Caki2 (cell line): ENCODE results near the gene SGSM2. TPM values are rescaled to one million over a fixed set of nuclear protein-coding genes. Genes with fewer than 3 reads are reported as not detected.
"Not testable (repeated sequence)": the region's sequence is repeated elsewhere in the genome, so short reads cannot be mapped to it uniquely, and the experiment has no call there.

Experiments used
- DNase-seq: peaks from one replicate; pipeline ENCODE4 v3.0.0-alpha.2; 2015; ENCODE audit warnings: low read depth
- in situ Hi-C: cut with HindIII; loops from 2 replicates; pipeline ENCODE4 v1.10.0; 2016; ENCODE audit warnings: low sequenced_read_pairs, low pct_unique_long_range_greater_than_20kb, mixed read lengths
- total RNA-seq: library from RNA; depleted of rRNA; stranded (reverse); fragments of >200 nt; shearing (Covaris generic); gene quantifications from 2 replicates; pipeline ENCODE4 v1.2.3, GENCODE V29; 2014; ENCODE audit warnings: low replicate concordance; rRNA removed

Gene SGSM2
- 16.9 and 26.1 TPM in 2 replicates for total RNA-seq

GRCh38 chr17:2336852-2337543 lies at the start of gene SGSM2:
Gene SGSM2, plus strand, starts transcription at chr17:2337501. Its CDS starts 188 bp downstream, at chr17:2337689.
- in situ Hi-C loops = no loop called here

GRCh38 chr17:2289878-2290478 lies 47.3 kb upstream of the SGSM2 start:
- in situ Hi-C loops = no loop called here
- no peak for DNase-seq

More at GRCh38 chr17:2336852-2337543, at the start of gene SGSM2:
- peak; percentile 25 for DNase-seq

GRCh38 chr17:2292100-2292499 lies 45.2 kb upstream of the SGSM2 start:
- in situ Hi-C loops = no loop called here

GRCh38 chr17:2295575-2295974 lies 41.7 kb upstream of the SGSM2 start:
- in situ Hi-C loops = no loop called here
- peak; percentile 41 for DNase-seq

More at GRCh38 chr17:2292100-2292499, 45.2 kb upstream of the SGSM2 start:
- no peak for DNase-seq

- in situ Hi-C loops = no loop called here
- DNase-seq = no peak
Observed at GRCh38 chr17:2297023-2297422, 40.3 kb upstream of the SGSM2 start.

- DNase-seq = no peak
- in situ Hi-C loops = no loop called here
Observed at GRCh38 chr17:2299136-2299535, 38.2 kb upstream of the SGSM2 start.

- in situ Hi-C loops = no loop called here
- no peak for DNase-seq
Observed at GRCh38 chr17:2299756-2300155, 37.5 kb upstream of the SGSM2 start.

GRCh38 chr17:2302778-2303203 lies 34.5 kb upstream of the SGSM2 start:
- DNase-seq = no peak
- in situ Hi-C loops = no loop called here

- in situ Hi-C loops = no loop called here
- peak; percentile 79 for DNase-seq
Observed at GRCh38 chr17:2303204-2304188, 33.8 kb upstream of the SGSM2 start, which contains the start of the genes SMG6 and SRR. Gene SMG6, minus strand, starts transcription at chr17:2303785. Its CDS starts 65 bp downstream, at chr17:2303720. Gene SRR, plus strand, starts transcription at chr17:2303950. Its CDS starts 11,611 bp downstream, at chr17:2315561.

GRCh38 chr17:2304931-2305330 lies 32.4 kb upstream of the SGSM2 start:
- in situ Hi-C loops = no loop called here

GRCh38 chr17:2309338-2310154 lies 27.8 kb upstream of the SGSM2 start:
- in situ Hi-C loops = no loop called here

More at GRCh38 chr17:2304931-2305330, 32.4 kb upstream of the SGSM2 start:
- no peak for DNase-seq

GRCh38 chr17:2312736-2313135 lies 24.6 kb upstream of the SGSM2 start:
- in situ Hi-C loops = no loop called here

More at GRCh38 chr17:2309338-2310154, 27.8 kb upstream of the SGSM2 start:
- no peak for DNase-seq

GRCh38 chr17:2316916-2317205 lies 20.4 kb upstream of the SGSM2 start:
- in situ Hi-C loops, DNase-seq: not testable (repeated sequence)

More at GRCh38 chr17:2312736-2313135, 24.6 kb upstream of the SGSM2 start:
- no peak for DNase-seq

- in situ Hi-C loops = no loop called here
- no peak for DNase-seq
Observed at GRCh38 chr17:2317796-2318195, 19.5 kb upstream of the SGSM2 start.

GRCh38 chr17:2319051-2319450 lies 18.2 kb upstream of the SGSM2 start:
- DNase-seq = no peak
- in situ Hi-C loops = no loop called here

- in situ Hi-C loops = no loop called here
Observed at GRCh38 chr17:2321399-2321798, 15.9 kb upstream of the SGSM2 start.

GRCh38 chr17:2323629-2324314 lies 13.5 kb upstream of the SGSM2 start:
- in situ Hi-C loops = no loop called here
- DNase-seq = no peak

More at GRCh38 chr17:2321399-2321798, 15.9 kb upstream of the SGSM2 start:
- DNase-seq = no peak
